ENCODE results near the gene ADGRG2. TPM values are rescaled to one million over a fixed set of nuclear protein-coding genes. Genes with fewer than 3 reads are reported as not detected.

ADGRG2 gene
- total and polyA plus RNA-seq, 2 of the 13 experiments (the other 11 are each of a cell fraction or from before 2014, with no cell fraction given) = not detected

DNA sequence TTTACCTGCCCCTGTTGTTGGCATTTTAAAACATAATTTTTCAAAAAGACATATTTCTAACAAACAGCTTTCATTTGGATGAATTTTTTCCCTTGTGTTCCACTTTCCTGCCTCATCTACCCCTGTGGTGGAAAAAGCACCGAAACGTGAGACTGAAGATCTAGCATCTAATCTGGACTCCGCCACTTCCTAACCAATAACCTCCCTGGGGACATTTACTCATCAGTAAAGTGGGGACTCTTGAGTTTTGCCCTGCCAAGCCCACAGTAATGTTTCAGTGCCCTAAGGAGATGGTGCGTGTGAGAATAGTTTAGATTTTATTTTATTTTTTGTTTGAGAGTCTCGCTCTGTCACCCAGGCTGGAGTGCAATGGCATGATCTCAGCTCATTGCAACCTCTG, 56.7 kb downstream of the ADGRG2 start:
- Histone ChIP-seq H3K9ac (ENCODE audit: insufficient read depth, low read depth, low read length) (no peak overlapping the region), H3K27ac (ENCODE audit: extremely low read length, insufficient read depth, low read length) (no peak overlapping the region), H4K20me1 (ENCODE audit: insufficient read depth, low read length) (no peaks in the 10 kb centered on the region), H3K27me3 (ENCODE audit: control insufficient read depth in 1 of 2, insufficient read depth in 2 of 2, low read length in 2 of 2) (no peaks in the 10 kb centered on the region), H3K4me2 (ENCODE audit: low read depth, low read length) (no peak overlapping the region), H3K79me2 (ENCODE audit: insufficient read depth, low read length) (no peaks in the 10 kb centered on the region), H3K36me3 (replicated peaks in 1 of 2; ENCODE audit: control insufficient read depth in 1 of 2, insufficient read depth in 2 of 2, low read length in 2 of 2) (no peaks in the 10 kb centered on the region), H2AFZ (ENCODE audit: low read length) (no peak overlapping the region), H3K4me1 (ENCODE audit: insufficient read depth, low read length) (peaks cover 29% of the 10 kb centered on the region), H3K4me3 (replicated peaks in 1 of 3; ENCODE audit: insufficient read depth in 1 of 3, low read depth in 2 of 3, low read length in 3 of 3) (no peak overlapping the region), H3K9me3 (ENCODE audit: low read length) (no peaks in the 10 kb centered on the region)
- WGBS (ENCODE audit: low lambda C conversion rate) = 84% methylated on average over 5 of the region's 5 CpGs
- DNase-seq (ENCODE audit: low spot score) = no peak
- ChIA-PET POLR2A (interaction anchor here (1.0 kb wide), 1 partner anchor 80 kb away, joined by 4 read pairs; no protein-coding TSS in a partner anchor), CTCF (ENCODE audit: low intra/inter-chr PET ratio, low total read pairs) (no interaction called here)
- TF ChIP-seq HNRNPL (IDR thresholded peaks at IDR 0.05; ENCODE audit: low read depth, low read length) = no peak
- no peak for TF ChIP-seq IRX3 (CRISPR knock-in tag; IDR thresholded peaks at IDR 0.05; ENCODE audit: borderline replicate concordance, low read depth)
- TF ChIP-seq ZNF343 (CRISPR knock-in tag; IDR thresholded peaks at IDR 0.05) = no peak
- no peak for TF ChIP-seq KDM3A (CRISPR knock-in tag; IDR thresholded peaks at IDR 0.05; ENCODE audit: low read depth)
- no peak for TF ChIP-seq ZC3H13 (CRISPR knock-in tag; IDR thresholded peaks at IDR 0.05)
- no peak for TF ChIP-seq TEAD3 (CRISPR knock-in tag; optimal IDR thresholded peaks at IDR 0.05; ENCODE audit: borderline replicate concordance)
- TF ChIP-seq ZNF746 (CRISPR knock-in tag; IDR thresholded peaks at IDR 0.05) = no peak
- no peak for TF ChIP-seq YY1 (IDR thresholded peaks at IDR 0.05; ENCODE audit: insufficient read depth, insufficient replicate concordance, low read depth, low read length)
- no peak for TF ChIP-seq BRCA1 (CRISPR knock-in tag; IDR thresholded peaks at IDR 0.05)
- TF ChIP-seq SP140L (CRISPR knock-in tag; IDR thresholded peaks at IDR 0.05; ENCODE audit: borderline replicate concordance) = no peak
- no peak for TF ChIP-seq AGO1 (IDR thresholded peaks at IDR 0.05; ENCODE audit: low read depth, low read length, poor library complexity, severe bottlenecking)
- no peak for TF ChIP-seq IKZF4 (CRISPR knock-in tag; IDR thresholded peaks at IDR 0.05; ENCODE audit: borderline replicate concordance, low read depth, not compliant biosample characterization)
- TF ChIP-seq ZBTB20 (CRISPR knock-in tag; IDR thresholded peaks at IDR 0.05; ENCODE audit: borderline replicate concordance, low read depth) = no peak
- TF ChIP-seq FOSL2 (CRISPR knock-in tag; IDR thresholded peaks at IDR 0.05) = no peak
- TF ChIP-seq ZNF775 (CRISPR knock-in tag; IDR thresholded peaks at IDR 0.05; ENCODE audit: borderline replicate concordance) = no peak
- no peak for TF ChIP-seq KDM6A (CRISPR knock-in tag; IDR thresholded peaks at IDR 0.05; ENCODE audit: low read depth)
- TF ChIP-seq, protein P1, sequence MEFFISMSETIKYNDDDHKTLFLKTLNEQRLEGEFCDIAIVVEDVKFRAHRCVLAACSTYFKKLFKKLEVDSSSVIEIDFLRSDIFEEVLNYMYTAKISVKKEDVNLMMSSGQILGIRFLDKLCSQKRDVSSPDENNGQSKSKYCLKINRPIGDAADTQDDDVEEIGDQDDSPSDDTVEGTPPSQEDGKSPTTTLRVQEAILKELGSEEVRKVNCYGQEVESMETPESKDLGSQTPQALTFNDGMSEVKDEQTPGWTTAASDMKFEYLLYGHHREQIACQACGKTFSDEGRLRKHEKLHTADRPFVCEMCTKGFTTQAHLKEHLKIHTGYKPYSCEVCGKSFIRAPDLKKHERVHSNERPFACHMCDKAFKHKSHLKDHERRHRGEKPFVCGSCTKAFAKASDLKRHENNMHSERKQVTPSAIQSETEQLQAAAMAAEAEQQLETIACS (CRISPR knock-in tag; IDR thresholded peaks at IDR 0.05) = no peak
- TF ChIP-seq, protein P2, sequence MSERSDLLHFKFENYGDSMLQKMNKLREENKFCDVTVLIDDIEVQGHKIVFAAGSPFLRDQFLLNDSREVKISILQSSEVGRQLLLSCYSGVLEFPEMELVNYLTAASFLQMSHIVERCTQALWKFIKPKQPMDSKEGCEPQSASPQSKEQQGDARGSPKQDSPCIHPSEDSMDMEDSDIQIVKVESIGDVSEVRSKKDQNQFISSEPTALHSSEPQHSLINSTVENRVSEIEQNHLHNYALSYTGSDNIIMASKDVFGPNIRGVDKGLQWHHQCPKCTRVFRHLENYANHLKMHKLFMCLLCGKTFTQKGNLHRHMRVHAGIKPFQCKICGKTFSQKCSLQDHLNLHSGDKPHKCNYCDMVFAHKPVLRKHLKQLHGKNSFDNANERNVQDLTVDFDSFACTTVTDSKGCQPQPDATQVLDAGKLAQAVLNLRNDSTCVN (CRISPR knock-in tag; IDR thresholded peaks at IDR 0.05; ENCODE audit: borderline replicate concordance) = no peak
- FAIRE-seq = no peak
- ATAC-seq = no peak
- BruUV-seq (replicated peaks) = no TSS peak
- in situ Hi-C loops (cut with HindIII; ENCODE audit: extremely low pct_ligation_motif_present, low pct_unique_long_range_greater_than_20kb) = no loop called here
- intact Hi-C loops (cut with micrococcal nuclease; ENCODE audit: unreplicated experiment) = no loop called here

Measured in HepG2 (cell line).